Measurements from ENCODE around the gene CIT.

The CIT gene

DNA sequence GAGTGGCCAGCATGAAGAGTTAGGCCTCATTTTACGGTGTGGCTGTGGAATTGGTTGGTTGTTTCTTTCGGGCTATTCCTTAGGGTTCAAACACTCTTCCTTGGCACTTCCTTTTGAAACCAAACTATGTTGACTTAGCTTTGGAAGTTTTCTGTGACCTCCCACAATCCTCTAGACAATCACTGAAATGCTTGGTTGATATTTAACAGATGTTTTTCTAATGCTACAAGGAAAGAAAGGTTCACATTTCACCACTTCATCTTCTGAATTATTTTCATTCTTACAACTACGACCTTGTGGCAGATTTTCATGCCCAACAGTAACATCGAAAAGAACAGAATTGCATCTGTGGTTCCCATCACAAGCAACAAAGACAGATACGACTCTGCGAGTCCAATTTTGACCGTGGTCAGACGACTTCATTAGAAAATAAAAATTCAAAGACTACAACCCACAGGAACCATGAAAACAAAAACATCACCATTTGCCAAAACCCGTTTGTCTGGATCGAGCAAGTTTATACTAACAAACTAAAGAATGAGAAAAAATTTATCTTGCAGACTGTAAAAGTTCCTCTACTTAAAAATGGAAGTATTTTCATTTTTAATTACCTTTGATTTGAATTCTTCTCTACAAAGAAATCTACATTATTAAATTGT, 192.3 kb downstream of the CIT start:
- H3K9me3 ChIP-seq (ENCODE audit: control insufficient read depth, insufficient read depth, low read length), result no peaks in the 10 kb centered on the region
- no peaks in the 10 kb centered on the region for H3K27me3 ChIP-seq (ENCODE audit: control insufficient read depth, insufficient read depth, low read length)
- no CpG with 5 or more reads among the region's 10 CpGs for WGBS (ENCODE audit: insufficient coverage, insufficient read length)
- H3K36me3 ChIP-seq (ENCODE audit: control insufficient read depth, insufficient read depth, low read length), result peaks cover 18% of the 10 kb centered on the region
- no peak overlapping the region for H3K27ac ChIP-seq (ENCODE audit: low read length)
- H3K4me3 ChIP-seq (ENCODE audit: low read length), result no peak overlapping the region
- no peak for DNase-seq (ENCODE audit: low read depth, low spot score)
- H3K4me1 ChIP-seq (ENCODE audit: control insufficient read depth, insufficient read depth, low read length), result no peaks in the 10 kb centered on the region

- Histone ChIP-seq H3K9me3 (ENCODE audit: control insufficient read depth, insufficient read depth, low read length) (no peaks in the 10 kb centered on the region), H3K4me1 (ENCODE audit: control insufficient read depth, insufficient read depth, low read length) (no peaks in the 10 kb centered on the region), H3K27me3 (ENCODE audit: control insufficient read depth, insufficient read depth, low read length) (no peaks in the 10 kb centered on the region), H3K27ac (ENCODE audit: low read length) (no peak overlapping the region), H3K4me3 (ENCODE audit: low read length) (no peak overlapping the region), H3K36me3 (ENCODE audit: control insufficient read depth, insufficient read depth, low read length) (peaks cover 21% of the 10 kb centered on the region)
- no CpG with 5 or more reads among the region's 3 CpGs for WGBS (ENCODE audit: insufficient coverage, insufficient read length)
- no peak for DNase-seq (ENCODE audit: low read depth, low spot score)
Measured at GRCh38 chr12:119683816-119684215, 193.3 kb downstream of the CIT start.

DNA sequence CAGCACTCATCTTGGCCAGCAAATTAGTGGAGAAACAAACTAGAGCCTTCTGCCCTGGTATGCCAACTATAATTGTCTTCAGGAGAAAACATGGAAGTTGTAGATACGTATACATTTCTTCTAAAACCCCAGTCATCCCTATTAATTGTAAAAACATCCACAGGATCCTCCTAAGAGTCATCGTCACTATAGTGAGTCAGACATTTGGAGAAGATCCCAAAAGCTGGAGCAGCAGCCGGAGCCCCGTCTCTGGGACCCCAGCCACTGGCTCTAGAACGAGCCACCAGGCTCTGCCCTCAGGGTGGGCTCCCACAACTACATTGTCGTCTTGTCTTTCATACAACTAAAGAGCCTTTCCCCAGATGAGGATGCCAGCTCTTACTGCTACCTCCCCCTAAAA, 193.7 kb downstream of the CIT start:
- Histone ChIP-seq H3K27me3 (ENCODE audit: control insufficient read depth, insufficient read depth, low read length) (no peaks in the 10 kb centered on the region), H3K36me3 (ENCODE audit: control insufficient read depth, insufficient read depth, low read length) (peaks cover 24% of the 10 kb centered on the region), H3K4me1 (ENCODE audit: control insufficient read depth, insufficient read depth, low read length) (no peaks in the 10 kb centered on the region), H3K9me3 (ENCODE audit: control insufficient read depth, insufficient read depth, low read length) (no peaks in the 10 kb centered on the region), H3K27ac (ENCODE audit: low read length) (no peak overlapping the region), H3K4me3 (ENCODE audit: low read length) (no peak overlapping the region)
- no peak for DNase-seq (ENCODE audit: low read depth, low spot score)
- whole genome bisulfite sequencing (ENCODE audit: insufficient coverage, insufficient read length), result no CpG with 5 or more reads among the region's 6 CpGs

DNA sequence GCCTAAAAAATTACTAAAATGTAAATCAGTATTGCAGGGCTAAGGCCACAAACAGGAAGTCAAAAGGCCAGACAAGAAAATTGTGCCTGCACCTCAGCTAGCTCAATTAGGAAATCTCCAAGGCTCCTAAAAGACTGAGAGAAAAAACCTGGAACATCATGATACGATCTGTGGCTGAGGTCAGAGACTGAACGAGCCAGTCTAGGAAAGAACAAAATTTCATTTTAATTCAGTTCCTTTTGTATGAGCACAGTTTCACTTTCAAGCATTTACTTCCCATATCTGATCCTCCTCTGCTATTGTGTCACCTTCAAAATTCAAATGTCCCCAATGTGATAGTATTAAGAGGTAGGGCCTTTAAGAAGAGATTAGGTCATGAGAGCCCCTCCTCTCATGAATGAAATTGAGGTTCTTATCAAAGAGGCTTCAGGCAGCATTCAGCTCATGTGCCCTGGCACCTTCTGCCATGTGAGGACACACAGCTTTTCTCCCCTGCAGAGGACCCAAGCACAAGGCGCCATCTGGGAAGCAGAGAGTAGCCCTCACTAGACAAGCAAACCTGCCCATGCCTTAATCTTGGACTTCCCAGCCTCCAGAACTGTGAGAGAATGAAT, 194.4 kb downstream of the CIT start:
- WGBS (ENCODE audit: insufficient coverage, insufficient read length), result no CpG with 5 or more reads among the region's 3 CpGs
- Histone ChIP-seq H3K27ac (ENCODE audit: low read length) (no peak overlapping the region), H3K9me3 (ENCODE audit: control insufficient read depth, insufficient read depth, low read length) (no peaks in the 10 kb centered on the region), H3K4me3 (ENCODE audit: low read length) (no peak overlapping the region), H3K27me3 (ENCODE audit: control insufficient read depth, insufficient read depth, low read length) (no peaks in the 10 kb centered on the region), H3K4me1 (ENCODE audit: control insufficient read depth, insufficient read depth, low read length) (no peaks in the 10 kb centered on the region), H3K36me3 (ENCODE audit: control insufficient read depth, insufficient read depth, low read length) (peaks cover 26% of the 10 kb centered on the region)
- DNase-seq (ENCODE audit: low read depth, low spot score), result no peak

GRCh38 chr12:119681728-119682638, 195.1 kb downstream of the CIT start:
- Histone ChIP-seq H3K27ac (ENCODE audit: low read length) (no peak overlapping the region), H3K27me3 (ENCODE audit: control insufficient read depth, insufficient read depth, low read length) (no peaks in the 10 kb centered on the region), H3K4me1 (ENCODE audit: control insufficient read depth, insufficient read depth, low read length) (no peaks in the 10 kb centered on the region), H3K36me3 (ENCODE audit: control insufficient read depth, insufficient read depth, low read length) (peaks cover 31% of the 10 kb centered on the region), H3K9me3 (ENCODE audit: control insufficient read depth, insufficient read depth, low read length) (no peaks in the 10 kb centered on the region), H3K4me3 (ENCODE audit: low read length) (no peak overlapping the region)
- no CpG with 5 or more reads among the region's 9 CpGs for WGBS (ENCODE audit: insufficient coverage, insufficient read length)
- DNase-seq (ENCODE audit: low read depth, low spot score), result no peak

- H3K4me1 ChIP-seq (ENCODE audit: control insufficient read depth, insufficient read depth, low read length), result no peaks in the 10 kb centered on the region
- WGBS (ENCODE audit: insufficient coverage, insufficient read length), result no CpG with 5 or more reads among the region's 8 CpGs
- H3K27me3 ChIP-seq (ENCODE audit: control insufficient read depth, insufficient read depth, low read length), result no peaks in the 10 kb centered on the region
- no peaks in the 10 kb centered on the region for H3K9me3 ChIP-seq (ENCODE audit: control insufficient read depth, insufficient read depth, low read length)
- peaks cover 34% of the 10 kb centered on the region for H3K36me3 ChIP-seq (ENCODE audit: control insufficient read depth, insufficient read depth, low read length)
- no peak overlapping the region for H3K27ac ChIP-seq (ENCODE audit: low read length)
- no peak overlapping the region for H3K4me3 ChIP-seq (ENCODE audit: low read length)
- no peak for DNase-seq (ENCODE audit: low read depth, low spot score)
Measured at GRCh38 chr12:119681111-119681510, 196.0 kb downstream of the CIT start.

DNA sequence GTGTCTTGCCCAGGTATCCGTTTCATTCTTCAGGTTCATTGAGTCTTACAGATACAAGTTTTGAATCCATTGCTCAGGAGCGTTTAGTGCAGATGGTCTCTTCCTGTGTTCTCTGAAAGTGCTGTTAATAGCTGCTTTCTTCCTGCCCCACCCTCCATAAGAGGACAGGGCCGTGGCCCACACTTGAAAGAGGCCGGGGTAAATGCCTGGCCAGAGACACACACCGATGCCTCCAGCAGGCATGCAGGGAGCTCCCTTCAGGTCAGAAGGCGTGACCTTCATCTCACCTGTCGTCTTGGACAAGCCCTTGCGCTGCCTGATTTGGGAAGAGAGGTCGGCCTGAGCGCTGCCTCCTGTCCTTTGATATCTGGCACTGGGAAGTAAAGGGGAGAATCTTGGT, 197.6 kb downstream of the CIT start:
- no peaks in the 10 kb centered on the region for H3K27me3 ChIP-seq (ENCODE audit: control insufficient read depth, insufficient read depth, low read length)
- H3K36me3 ChIP-seq (ENCODE audit: control insufficient read depth, insufficient read depth, low read length), result peaks cover 45% of the 10 kb centered on the region
- H3K27ac ChIP-seq (ENCODE audit: low read length), result no peak overlapping the region
- WGBS (ENCODE audit: insufficient coverage, insufficient read length), result no CpG with 5 or more reads among the region's 10 CpGs
- H3K4me3 ChIP-seq (ENCODE audit: low read length), result no peak overlapping the region
- no peak for DNase-seq (ENCODE audit: low read depth, low spot score)
- H3K9me3 ChIP-seq (ENCODE audit: control insufficient read depth, insufficient read depth, low read length), result no peaks in the 10 kb centered on the region
- H3K4me1 ChIP-seq (ENCODE audit: control insufficient read depth, insufficient read depth, low read length), result no peaks in the 10 kb centered on the region

GRCh38 chr12:119679081-119679480, 198.0 kb downstream of the CIT start:
- Histone ChIP-seq H3K36me3 (ENCODE audit: control insufficient read depth, insufficient read depth, low read length) (peaks cover 49% of the 10 kb centered on the region), H3K27me3 (ENCODE audit: control insufficient read depth, insufficient read depth, low read length) (no peaks in the 10 kb centered on the region), H3K4me1 (ENCODE audit: control insufficient read depth, insufficient read depth, low read length) (no peaks in the 10 kb centered on the region), H3K9me3 (ENCODE audit: control insufficient read depth, insufficient read depth, low read length) (no peaks in the 10 kb centered on the region), H3K4me3 (ENCODE audit: low read length) (no peak overlapping the region), H3K27ac (ENCODE audit: low read length) (no peak overlapping the region)
- no peak for DNase-seq (ENCODE audit: low read depth, low spot score)
- no CpG with 5 or more reads among the region's 5 CpGs for WGBS (ENCODE audit: insufficient coverage, insufficient read length)

- DNase-seq (ENCODE audit: low read depth, low spot score), result no peak
- Histone ChIP-seq H3K4me3 (ENCODE audit: low read length) (no peak overlapping the region), H3K9me3 (ENCODE audit: control insufficient read depth, insufficient read depth, low read length) (no peaks in the 10 kb centered on the region)
Measured at GRCh38 chr12:119678459-119678858, 198.7 kb downstream of the CIT start.

DNA sequence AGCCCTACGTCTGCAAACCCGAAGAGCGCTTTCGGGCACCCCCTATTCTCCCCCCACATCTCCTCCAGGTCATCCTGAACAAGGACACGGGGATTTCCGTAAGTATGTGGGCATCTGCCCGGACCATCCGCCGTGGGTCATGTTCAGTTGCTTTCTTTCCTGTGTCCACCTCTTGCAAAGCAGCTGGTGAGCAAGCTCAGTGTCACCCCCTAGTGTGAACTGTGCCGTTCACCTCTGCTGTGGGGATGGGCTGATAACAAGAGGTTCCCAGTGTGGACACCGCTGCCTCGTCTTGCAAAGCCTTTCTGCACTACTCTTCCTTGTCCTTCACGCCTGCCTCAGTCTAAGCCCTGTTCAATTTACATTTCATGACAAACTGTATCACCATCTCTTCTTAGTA, 200.5 kb downstream of the CIT start:
- H3K4me1 ChIP-seq (ENCODE audit: control insufficient read depth, insufficient read depth, low read length), result no peaks in the 10 kb centered on the region
- H3K27ac ChIP-seq (ENCODE audit: low read length), result no peak overlapping the region
- H3K4me3 ChIP-seq (ENCODE audit: low read length), result no peak overlapping the region
- H3K36me3 ChIP-seq (ENCODE audit: control insufficient read depth, insufficient read depth, low read length), result peaks cover 57% of the 10 kb centered on the region
- no peaks in the 10 kb centered on the region for H3K9me3 ChIP-seq (ENCODE audit: control insufficient read depth, insufficient read depth, low read length)
- no peaks in the 10 kb centered on the region for H3K27me3 ChIP-seq (ENCODE audit: control insufficient read depth, insufficient read depth, low read length)
- DNase-seq (ENCODE audit: low read depth, low spot score), result no peak
- no CpG with 5 or more reads among the region's 13 CpGs for WGBS (ENCODE audit: insufficient coverage, insufficient read length)

More at GRCh38 chr12:119678459-119678858, 198.7 kb downstream of the CIT start:
- H3K27ac ChIP-seq (ENCODE audit: low read length), result no peak overlapping the region
- H3K36me3 ChIP-seq (ENCODE audit: control insufficient read depth, insufficient read depth, low read length), result peaks cover 55% of the 10 kb centered on the region
- WGBS (ENCODE audit: insufficient coverage, insufficient read length), result no CpG with 5 or more reads among the region's 7 CpGs
- no peaks in the 10 kb centered on the region for H3K4me1 ChIP-seq (ENCODE audit: control insufficient read depth, insufficient read depth, low read length)
- no peaks in the 10 kb centered on the region for H3K27me3 ChIP-seq (ENCODE audit: control insufficient read depth, insufficient read depth, low read length)

Data from iPS DF 6.9 (cell line).